Measurements from ENCODE around the gene FADS2. TPM values are rescaled to one million over a fixed set of nuclear protein-coding genes. Genes with fewer than 3 reads are reported as not detected.

Gene FADS2
- total and polyA plus RNA-seq, 2 of the 13 experiments (the other 11 are each of a cell fraction or from before 2014, with no cell fraction given) = 90.1 to 124 TPM

DNA sequence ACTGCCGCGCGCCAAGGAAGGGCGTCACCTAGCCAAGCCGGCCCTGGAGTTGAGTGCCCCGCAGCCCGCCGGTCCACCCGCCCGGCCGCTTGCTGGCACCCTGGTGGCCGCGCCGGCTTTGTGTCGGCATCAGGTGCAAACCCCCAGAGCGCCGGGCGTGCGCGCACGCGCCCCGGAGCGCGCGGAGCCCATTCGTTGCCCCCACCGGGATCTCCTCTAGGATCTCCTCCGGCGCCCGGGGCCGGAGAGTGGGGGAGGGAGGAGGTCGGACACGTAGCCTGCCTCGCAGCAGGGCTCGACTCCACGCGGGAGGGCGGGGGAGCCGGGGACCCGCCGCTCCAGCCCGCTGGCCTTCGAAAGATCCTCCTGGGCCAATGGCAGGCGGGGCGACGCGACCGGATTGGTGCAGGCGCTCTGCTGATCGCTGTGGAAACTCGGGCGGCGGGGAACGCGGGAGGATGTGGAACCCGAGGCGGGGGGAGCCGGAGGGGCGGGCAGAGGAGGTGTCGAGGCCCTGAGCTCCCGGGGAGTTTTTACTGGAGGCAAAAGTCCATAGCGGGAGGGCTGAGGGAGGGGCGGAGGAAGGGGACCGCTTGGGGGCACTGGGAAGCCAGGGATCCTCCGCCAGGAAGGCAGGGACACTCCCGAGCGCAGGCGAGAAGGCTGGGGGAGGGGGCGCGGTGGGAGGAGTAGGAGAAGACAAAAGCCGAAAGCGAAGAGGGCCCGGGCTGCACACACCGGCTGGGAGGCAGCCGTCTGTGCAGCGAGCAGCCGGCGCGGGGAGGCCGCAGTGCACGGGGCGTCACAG is at the start of gene FADS2 (continued):
- TF ChIP-seq MBNL3 (CRISPR knock-in tag; conservative IDR thresholded peaks at IDR 0.05) = no peak
- TF ChIP-seq ZNF790 (CRISPR knock-in tag; IDR thresholded peaks at IDR 0.05; ENCODE audit: borderline replicate concordance) = no peak
- no peak for TF ChIP-seq GTF3A (CRISPR knock-in tag; conservative IDR thresholded peaks at IDR 0.05)
- TF ChIP-seq ISX (CRISPR knock-in tag; conservative IDR thresholded peaks at IDR 0.05) = no peak
- no peak for TF ChIP-seq SETDB1 (CRISPR knock-in tag; IDR thresholded peaks at IDR 0.05; ENCODE audit: borderline replicate concordance)
- peak; percentile 23; the same call in 1 of the 3 replicates for TF ChIP-seq MXI1 (IDR thresholded peaks at IDR 0.05; ENCODE audit: borderline replicate concordance, low read depth, low read length)
- TF ChIP-seq TARDBP (CRISPR knock-in tag; IDR thresholded peaks at IDR 0.05) = 0 out of 2 replicates have a peak, but pooled peaks have one; percentile 45
- TF ChIP-seq KDM3A (CRISPR knock-in tag; IDR thresholded peaks at IDR 0.05; ENCODE audit: low read depth) = peak; percentile 26; the same call in 1 of the 2 replicates
- no peak for TF ChIP-seq SAFB2 (CRISPR knock-in tag; IDR thresholded peaks at IDR 0.05; ENCODE audit: borderline replicate concordance, low read depth)
- TF ChIP-seq ZNF343 (CRISPR knock-in tag; IDR thresholded peaks at IDR 0.05) = no peak
- TF ChIP-seq SUZ12 (IDR thresholded peaks at IDR 0.05; ENCODE audit: low read depth, low read length) = no peak
- TF ChIP-seq ZNF33B (CRISPR knock-in tag; IDR thresholded peaks at IDR 0.05) = no peak
- TF ChIP-seq, protein P1, sequence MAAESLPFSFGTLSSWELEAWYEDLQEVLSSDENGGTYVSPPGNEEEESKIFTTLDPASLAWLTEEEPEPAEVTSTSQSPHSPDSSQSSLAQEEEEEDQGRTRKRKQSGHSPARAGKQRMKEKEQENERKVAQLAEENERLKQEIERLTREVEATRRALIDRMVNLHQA (CRISPR knock-in tag; IDR thresholded peaks at IDR 0.05) = no peak
- 0 out of 2 replicates have a peak, but pooled peaks have one; percentile 15 for TF ChIP-seq ZNF292 (CRISPR knock-in tag; IDR thresholded peaks at IDR 0.05; ENCODE audit: borderline replicate concordance, low read depth)
- TF ChIP-seq, protein P2, sequence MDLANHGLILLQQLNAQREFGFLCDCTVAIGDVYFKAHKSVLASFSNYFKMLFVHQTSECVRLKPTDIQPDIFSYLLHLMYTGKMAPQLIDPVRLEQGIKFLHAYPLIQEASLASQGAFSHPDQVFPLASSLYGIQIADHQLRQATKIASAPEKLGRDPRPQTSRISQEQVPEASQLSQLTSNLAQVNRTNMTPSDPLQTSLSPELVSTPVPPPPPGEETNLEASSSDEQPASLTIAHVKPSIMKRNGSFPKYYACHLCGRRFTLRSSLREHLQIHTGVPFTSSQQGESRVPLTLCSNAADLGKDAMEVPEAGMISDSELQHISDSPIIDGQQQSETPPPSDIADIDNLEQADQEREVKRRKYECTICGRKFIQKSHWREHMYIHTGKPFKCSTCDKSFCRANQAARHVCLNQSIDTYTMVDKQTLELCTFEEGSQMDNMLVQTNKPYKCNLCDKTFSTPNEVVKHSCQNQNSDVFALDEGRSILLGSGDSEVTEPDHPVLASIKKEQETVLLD (CRISPR knock-in tag; IDR thresholded peaks at IDR 0.05; ENCODE audit: low read depth) = peak; percentile 55; the same call in 1 of the 2 replicates
- TF ChIP-seq MBD4 (IDR thresholded peaks at IDR 0.05; ENCODE audit: borderline replicate concordance, low read length) = no peak
- no peak; the same call in 1 of the 2 replicates for TF ChIP-seq ZNF552 (CRISPR knock-in tag; IDR thresholded peaks at IDR 0.05; ENCODE audit: borderline replicate concordance)
- no peak for TF ChIP-seq PTBP1 (IDR thresholded peaks at IDR 0.05; ENCODE audit: low read depth, low read length, poor library complexity, severe bottlenecking)
- TF ChIP-seq, protein P3, sequence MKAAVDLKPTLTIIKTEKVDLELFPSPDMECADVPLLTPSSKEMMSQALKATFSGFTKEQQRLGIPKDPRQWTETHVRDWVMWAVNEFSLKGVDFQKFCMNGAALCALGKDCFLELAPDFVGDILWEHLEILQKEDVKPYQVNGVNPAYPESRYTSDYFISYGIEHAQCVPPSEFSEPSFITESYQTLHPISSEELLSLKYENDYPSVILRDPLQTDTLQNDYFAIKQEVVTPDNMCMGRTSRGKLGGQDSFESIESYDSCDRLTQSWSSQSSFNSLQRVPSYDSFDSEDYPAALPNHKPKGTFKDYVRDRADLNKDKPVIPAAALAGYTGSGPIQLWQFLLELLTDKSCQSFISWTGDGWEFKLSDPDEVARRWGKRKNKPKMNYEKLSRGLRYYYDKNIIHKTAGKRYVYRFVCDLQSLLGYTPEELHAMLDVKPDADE (CRISPR knock-in tag; IDR thresholded peaks at IDR 0.05) = no peak
- TF ChIP-seq, protein P4, sequence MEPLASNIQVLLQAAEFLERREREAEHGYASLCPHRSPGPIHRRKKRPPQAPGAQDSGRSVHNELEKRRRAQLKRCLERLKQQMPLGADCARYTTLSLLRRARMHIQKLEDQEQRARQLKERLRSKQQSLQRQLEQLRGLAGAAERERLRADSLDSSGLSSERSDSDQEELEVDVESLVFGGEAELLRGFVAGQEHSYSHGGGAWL (CRISPR knock-in tag; IDR thresholded peaks at IDR 0.05) = peak; percentile 17; the same call in 1 of the 2 replicates
- TF ChIP-seq, protein P5, sequence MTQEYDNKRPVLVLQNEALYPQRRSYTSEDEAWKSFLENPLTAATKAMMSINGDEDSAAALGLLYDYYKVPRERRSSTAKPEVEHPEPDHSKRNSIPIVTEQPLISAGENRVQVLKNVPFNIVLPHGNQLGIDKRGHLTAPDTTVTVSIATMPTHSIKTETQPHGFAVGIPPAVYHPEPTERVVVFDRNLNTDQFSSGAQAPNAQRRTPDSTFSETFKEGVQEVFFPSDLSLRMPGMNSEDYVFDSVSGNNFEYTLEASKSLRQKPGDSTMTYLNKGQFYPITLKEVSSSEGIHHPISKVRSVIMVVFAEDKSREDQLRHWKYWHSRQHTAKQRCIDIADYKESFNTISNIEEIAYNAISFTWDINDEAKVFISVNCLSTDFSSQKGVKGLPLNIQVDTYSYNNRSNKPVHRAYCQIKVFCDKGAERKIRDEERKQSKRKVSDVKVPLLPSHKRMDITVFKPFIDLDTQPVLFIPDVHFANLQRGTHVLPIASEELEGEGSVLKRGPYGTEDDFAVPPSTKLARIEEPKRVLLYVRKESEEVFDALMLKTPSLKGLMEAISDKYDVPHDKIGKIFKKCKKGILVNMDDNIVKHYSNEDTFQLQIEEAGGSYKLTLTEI (CRISPR knock-in tag; conservative IDR thresholded peaks at IDR 0.05) = no peak

Data from HepG2 (cell line).